HG03432 (cell line): ENCODE results near the gene UNKL.
"Not testable (repeated sequence)": the region's sequence is repeated elsewhere in the genome, so short reads cannot be mapped to it uniquely, and the experiment has no call there.

ENCODE experiments used
- ATAC-seq: cut with Tn5 transposase; IDR thresholded peaks from one replicate; pipeline ENCODE4 v1.9.1; 2021; ENCODE audit warnings: mild to moderate bottlenecking, moderate library complexity; ENCODE audit not compliant: unreplicated experiment

The UNKL gene

DNA sequence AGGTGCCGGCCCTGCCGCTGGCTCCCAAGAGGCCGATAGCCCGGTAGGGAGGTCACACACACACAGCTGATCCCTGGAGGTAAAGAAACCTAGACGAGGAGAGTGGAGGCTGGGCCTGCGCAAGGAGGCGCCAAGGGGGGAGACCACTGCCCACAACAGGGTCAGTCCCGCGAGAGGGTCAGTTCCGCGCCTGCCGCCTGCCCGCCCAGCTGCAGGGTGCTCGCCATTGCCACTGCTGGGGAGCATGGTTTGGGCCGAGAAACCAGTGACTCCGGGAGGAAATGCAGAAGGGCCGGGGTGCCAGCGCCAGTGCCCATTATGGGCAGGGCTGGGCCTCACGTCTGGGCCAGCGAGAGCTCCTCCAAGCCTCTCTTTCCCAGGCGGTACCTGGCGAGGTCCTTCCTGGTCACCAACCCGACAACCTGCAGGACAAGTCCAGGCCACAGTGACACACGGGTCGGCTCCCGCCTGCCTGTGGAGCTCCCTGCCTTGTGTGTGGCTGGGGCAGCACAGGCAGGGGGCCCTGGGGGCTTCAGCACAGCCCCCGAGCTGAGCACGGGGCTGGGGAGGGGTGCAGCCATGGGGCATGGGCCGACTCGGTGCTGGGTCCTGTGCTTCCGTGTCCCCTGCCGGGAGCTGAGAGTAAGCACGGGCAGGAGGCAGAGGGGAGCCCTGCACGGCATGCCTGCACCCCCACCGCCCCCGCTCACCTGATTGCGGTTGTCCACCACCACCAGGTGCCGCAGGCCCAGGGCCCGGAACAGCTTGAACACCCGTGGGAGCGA lies 32.0 kb upstream of the UNKL start:
- ATAC-seq, result no peak

DNA sequence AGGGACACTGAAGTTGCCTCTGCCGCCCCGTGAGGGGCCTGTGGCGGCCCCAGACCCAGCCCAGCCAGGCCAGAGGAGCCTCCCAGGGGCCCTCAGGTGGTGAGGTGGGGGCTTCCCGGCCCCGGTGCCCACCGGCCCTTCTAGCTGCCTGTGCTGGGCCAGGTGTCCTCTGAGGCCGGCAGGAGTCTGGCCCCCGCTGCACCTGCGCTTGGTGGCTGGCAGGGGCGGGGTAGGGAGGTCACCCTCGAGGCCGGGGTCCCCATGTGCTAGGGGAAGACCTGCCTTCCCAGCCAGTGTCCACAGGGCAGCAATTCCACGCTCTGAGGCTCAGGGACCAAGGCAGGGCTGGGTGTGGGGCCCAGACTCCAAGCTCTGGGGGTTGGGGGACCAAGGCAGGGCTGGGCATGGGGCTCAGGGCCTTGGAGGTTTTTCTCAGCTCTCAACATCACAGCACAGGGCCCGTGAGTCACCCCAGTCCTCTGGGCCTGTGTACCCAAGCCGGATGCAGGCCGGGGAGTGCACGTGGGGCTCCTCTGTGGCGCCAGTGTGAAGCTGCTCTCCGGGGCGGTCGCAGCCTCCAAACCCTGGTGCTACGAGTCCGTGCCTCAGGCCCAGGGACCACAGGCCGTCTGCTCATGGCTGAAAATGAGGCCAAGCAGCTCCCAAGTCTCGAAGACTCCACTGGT lies 31.2 kb upstream of the UNKL start:
- ATAC-seq, result no peak

DNA sequence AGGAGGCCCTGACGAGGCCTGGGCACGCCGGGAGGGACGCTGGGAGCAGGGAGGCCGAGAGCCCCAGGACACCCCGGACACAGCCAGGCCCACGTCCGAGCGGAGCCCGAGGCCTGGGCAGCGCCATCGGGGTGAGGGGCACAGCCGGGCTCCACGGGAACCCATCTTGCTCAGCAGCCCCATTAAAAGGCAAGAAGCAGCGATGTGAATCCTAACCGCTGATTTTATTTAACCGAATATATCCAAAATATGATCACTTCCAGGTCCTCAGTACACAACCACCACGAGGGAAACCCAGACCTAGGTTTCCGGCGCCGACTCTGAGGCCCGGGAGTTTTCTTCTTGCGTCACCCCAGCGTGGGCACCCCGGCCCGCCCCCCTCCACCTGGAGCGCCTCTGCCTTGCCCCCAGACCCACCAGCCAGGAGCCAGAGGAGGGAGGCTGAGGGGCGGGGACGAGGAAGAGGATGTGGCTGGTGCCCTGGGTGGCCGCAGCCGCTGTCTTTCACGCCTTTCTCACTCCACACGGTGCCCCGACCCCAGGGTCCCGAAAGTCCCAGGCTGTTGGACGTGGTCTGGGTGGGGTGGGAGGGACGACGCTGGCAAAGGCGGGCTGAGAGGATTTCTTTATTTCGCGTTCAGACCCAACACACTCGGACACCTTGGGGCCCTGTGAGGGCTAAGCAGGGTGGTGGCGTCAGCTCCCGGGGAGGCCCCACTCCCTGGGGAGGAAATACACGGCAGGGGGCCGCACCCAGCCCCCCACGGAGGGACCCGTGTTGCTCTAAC lies 30.4 kb upstream of the UNKL start:
- no peak for ATAC-seq

DNA sequence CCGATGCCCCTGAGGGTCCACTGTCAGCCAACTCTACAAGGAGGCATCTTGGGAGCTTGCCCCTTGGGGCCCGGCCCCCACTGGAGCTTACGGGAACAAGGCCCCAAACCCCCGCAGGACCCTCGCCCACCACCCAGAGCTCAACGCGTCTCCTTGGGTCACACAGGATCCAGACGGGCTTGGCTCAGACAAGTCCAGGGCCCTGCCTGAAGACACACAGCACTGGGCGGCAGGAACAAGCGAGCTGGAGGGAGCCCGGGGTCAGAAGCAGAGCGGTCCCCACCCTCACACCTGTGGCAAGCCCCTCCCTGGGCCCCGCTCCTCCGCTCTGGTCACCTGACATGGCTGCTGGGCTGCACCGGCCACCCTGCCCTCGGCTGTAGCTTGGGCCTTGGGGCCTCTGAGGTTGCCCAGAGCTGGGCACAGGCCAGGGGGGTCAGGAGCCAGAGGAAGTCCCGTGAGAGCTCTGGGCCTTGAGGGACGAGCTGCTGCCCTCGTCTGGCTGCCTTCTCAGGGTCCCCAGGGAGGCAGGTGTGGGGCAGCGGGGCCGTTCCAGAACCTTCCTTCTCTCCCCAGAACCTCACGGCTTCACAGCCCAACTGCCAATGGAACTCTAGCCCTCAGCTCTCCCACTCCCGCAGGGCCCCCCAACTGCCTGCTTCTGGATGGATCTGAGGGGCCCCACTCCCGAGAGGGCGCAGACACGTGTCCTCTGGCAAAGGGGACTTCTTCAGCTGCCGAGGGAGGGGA lies 29.7 kb upstream of the UNKL start, which contains the start of gene CCDC154:
TSS of gene CCDC154 (minus strand) at position 577 of the 750 bp plus-strand sequence. CDS start at position 343, 234 bp downstream.
- ATAC-seq, result no peak

DNA sequence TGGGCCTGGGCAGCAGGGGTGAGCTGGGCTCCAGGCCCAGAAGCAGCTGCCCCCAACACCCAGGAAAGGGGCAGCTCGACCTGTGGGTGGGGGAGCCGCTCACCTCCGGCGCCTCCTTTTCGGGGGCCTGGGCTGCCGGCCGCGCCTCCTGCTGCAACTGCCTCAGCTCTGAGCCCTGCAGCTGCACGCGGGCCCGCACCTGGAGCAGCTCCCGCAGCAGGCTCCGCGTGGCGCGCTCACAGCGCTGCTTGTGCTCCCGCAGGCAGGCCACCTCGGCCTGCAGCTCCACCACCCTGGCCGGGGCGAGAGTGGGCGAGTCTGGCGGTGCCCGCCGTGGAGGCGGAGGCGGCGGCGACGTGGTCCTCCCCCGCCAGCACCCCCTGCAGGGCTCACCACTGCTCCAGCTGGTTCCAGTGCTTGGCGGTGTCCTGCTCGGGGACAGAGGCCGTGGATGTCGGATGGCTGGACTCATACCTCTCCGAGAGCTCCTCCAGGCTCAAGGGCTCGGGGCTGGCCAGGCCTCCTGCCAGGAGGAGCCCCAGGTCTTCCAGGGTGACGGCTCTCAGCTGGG lies 29.0 kb upstream of the UNKL start:
- no peak for ATAC-seq

DNA sequence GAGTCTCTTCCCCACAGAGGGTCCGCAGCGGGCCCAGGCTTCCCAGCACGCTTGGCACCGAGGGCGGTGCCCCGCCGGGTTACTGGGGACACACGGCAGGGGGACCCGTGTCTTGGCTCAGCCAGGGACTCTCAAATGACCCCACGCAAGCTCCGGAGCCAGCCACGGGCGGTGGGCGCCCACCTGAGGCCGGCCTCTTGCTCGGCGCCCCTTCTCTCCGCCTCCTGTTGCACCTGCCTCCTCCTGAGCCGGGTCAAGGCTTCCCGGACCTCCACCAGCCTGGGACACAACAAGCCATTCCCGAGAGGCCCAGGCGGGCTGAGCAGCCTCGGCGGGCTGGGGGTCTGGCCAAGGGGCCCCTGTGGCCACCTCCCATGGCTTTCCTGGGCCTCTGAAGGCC lies 28.2 kb upstream of the UNKL start:
- no peak for ATAC-seq

DNA sequence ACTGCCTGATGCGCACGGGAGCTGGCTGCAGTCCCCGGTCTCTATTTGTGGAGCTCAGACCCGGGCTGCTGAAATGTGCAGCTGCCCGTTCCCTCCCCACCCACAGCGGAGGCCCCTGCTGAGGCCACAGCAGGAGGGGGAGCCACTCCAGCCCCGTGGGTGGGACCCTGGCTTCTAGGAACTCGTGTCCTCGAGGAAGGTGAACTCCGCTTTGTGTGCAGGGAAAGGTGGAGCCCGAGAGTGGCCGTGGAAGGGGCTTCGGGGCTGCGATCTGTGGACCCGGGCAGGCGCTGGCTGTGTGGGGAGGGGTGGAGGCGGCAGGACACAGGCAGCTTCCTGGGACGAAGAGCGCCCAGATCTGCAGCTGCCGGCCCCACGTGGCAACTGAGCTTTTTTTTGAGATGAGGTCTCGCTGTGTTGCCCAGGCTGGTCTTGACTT lies 26.9 kb upstream of the UNKL start:
- no peak for ATAC-seq

DNA sequence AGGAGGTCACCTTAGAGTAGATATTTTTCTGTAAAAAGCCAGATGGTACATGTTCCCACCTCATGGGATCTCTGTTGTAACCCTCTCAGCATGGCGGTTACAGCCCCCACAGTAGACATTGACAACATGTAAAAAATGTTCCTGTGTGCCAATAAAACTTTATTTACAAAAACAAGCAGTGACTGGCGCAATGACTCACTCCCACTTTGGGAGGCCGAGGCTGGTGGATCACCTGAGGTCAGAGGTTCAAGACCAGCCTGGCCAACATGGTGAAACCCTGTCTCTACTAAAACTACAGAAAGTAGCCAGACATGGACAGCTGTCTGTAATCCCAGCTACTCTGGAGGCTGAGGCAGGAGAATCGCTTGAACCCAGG lies 25.2 kb upstream of the UNKL start:
- not testable (repeated sequence) for ATAC-seq

DNA sequence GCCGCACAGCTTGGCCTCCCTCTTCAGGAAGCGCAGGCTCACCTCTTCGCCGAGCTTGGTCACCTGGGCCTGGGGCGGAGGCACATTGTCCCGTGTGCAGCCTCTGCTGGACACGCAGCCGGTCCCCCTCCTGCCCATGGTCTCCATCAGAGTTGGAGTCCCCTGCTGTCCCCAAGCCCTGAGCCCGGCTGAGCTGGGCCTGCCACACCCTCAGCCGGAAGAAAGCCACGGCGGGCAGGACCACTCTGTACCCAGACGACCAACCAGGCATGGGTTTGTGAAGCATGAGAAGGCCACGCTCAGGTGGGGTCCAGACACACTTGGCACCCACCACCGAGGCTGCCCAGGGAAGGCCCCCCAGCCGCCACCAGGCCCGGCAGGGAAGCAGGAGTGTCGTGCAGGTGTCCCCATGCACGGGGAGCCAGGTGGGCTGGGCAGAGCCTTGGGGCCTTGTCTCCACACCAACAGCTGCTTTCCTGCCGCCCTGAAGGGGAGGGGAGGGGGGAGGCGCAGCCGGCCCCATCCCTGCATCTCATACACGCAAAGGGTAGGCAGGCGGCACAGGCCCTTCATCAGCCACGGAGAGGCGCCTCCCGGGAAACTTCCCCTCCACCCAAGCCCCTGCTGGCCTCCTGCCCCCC lies 24.7 kb upstream of the UNKL start:
- ATAC-seq, result no peak

DNA sequence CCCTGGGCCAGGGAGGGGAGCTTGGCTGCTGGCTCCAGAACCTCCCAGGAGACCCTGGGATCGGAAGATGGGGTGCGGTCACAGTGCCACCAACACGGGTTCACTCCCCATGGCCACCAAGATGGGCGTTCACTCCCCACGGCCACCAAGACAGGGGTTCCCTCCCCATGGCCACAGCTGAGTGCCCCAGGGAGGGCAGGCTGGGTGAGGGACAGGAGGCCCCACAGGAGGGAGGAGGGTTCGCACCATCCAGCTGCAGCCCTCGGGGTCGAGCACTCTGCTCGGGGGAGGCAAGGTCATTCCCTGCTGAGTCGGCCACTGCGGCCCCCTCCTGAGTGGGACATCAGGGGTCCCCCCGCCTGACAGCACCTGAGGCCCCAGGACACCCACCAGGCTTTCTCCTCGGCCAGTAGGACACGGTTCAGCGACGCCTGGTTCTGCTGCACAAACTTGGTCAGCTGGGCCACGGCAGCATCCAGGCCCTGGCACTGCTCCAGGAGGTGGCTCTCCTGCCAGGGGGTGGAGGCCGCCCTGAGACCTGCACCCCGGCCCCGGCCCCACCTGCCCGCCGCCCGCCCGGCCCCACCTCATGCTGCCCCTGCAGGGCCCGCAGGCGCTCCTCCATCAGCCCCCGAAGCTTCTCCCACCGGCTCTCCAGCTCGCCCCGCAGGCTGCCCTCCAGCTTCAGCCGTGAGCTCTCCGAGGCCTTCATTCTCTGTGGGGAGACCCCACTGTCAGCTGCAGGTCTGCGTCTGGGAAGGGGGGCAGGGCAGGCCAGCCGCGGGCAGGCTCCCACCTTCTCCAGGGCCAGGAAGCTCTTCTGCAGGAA lies 23.9 kb upstream of the UNKL start:
- no peak for ATAC-seq

DNA sequence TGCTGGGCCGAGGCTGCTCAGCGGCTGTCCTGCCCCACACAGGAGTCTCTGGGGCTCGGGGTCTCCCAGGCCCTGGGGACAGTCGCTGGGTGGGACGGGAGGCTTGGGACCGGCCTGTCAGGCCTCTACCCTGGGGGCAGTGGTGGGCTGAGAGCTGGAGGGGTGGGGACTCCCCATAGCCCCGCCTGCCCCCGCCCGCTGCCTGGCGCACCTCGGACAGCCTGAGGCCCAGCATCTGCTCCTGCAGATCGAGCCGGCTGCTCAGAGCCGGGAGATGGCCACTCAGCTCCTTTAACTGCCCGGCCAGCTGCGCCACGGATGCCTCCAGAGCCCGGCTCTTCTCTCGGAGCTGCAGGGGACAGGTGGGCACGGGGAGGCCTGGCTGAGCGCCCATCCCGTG lies 23.1 kb upstream of the UNKL start:
- ATAC-seq, result no peak

DNA sequence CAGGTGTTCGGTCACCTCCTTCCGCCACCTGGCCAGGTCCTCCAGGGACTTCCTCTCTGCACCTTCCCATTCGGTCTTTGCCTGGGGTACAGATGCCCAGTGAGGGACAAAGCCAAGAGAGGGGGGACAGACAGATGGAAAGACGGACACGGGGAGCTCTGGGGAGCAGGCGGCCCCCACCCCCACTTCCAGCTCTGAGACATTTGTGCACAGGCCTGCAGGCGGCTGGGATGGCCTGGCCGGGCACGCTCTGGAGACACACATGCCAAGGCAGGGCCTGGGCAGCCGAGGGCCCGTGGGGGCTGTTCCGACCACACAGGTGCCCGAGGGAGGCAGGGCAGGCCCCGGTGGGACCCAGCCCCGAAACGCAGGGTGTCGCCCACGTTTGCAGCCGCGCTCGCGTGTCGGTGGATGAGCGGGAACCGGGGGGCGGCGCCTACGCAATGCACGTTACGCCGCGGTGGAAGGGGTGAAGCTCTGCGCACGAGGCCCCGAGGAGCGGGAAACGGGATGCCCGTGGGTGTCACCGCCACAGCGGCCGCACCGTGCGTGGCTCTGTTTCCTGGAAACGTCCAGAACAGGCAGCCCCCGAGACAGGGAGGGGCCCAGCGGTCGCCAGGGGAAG lies 22.3 kb upstream of the UNKL start:
- no peak for ATAC-seq

DNA sequence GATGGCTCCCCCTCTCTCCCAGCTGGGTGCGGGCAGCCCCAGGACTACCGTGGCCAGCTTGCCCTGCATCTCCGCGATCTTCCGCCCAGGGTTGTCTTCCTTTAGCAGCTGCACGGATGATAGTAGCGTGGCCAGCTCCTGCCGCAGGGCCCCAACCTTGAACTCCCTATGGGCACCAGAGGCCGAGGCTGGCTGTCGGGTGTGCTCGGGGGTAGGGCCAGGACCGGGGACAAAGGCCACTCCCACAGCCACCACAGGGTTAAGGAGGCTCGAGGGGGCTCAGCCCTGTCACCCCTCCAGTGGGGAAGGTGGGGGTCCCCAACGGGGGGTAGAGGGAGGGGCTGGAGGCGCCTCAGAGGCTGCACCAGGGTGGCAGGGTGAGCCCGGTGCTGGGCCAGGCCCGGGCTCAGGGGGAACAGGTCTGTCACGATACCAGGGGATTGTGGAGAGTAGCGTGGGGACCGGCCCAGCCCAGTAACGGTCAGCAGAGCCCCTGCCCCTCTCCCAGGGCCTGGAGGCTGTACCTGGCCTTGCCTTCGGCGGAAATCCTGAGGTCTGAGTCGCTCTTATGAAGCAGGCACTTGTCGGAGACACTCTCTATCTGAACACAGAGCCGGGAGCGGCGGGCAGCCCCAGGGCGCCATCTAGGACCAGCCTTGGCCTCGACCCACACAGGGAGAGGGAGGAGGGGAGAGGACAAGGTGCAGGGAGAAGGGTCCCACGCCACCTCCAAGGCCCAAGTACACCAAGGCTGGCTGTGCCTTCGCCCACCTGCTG lies 21.6 kb upstream of the UNKL start:
- no peak for ATAC-seq

DNA sequence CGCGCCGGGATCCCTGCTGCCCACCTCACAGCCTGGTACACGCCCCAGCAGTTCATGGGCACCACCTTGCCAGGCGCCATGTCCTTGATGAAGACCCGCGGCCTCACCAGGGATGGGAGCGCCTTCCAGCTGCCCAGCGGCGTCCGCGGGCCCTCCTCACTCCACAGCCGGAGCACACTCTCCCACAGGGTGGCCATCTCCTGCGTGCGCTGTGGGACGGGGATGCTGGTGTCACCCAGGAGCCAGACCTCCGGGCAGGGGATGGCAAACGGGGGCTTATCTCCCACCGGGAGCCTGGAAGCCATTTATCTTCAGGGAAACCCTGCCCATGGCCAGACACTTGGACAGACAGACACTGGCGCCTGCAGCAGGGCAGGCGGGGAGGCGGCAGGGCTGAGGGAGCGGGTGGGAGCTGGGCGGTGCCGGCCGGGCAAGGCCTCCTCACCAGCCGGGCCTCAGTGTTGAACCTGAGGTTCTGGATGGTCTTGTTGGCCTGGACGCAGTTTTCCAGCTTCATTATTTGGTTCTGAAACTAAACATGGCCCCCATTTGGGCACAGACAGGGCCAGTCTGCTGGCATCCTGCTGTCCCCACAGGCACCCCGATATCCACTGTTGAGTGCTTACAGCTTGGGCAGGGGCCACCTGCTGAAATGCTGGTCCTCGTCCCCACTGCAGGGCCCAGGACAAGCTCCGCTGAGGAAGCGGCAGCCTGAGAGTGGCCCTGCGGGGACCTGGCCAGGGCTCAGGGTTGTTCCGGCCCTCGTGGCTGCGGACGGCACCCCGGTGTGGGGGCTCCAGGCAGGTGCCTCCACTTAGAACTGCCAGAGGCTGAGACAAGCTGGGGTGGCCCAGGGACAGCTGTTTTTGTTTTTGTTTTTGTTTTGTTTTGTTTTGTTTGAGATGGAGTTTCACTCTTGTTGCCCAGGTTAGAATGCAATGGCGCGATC lies 20.4 kb upstream of the UNKL start:
- no peak for ATAC-seq

DNA sequence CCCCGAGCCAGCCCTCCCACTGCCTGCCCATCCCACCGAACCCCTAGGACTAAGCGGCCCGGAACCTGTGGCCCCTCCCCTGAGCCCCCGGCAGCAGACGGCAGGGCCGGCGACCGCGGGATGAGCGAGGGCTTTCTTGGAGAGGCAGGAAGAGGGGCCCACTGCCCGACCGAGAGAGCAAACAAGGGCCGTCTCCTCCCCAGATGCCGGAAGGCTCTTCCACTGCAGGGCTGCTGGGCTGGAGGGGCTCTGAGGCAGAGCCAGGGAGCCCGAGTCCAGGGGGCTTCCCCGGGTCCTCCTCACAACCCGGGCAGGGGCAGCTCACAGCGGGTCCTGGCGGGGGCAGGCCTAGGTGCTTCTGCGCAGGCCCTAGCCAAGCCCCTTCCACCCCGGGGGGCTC lies 19.3 kb upstream of the UNKL start:
- no peak for ATAC-seq

DNA sequence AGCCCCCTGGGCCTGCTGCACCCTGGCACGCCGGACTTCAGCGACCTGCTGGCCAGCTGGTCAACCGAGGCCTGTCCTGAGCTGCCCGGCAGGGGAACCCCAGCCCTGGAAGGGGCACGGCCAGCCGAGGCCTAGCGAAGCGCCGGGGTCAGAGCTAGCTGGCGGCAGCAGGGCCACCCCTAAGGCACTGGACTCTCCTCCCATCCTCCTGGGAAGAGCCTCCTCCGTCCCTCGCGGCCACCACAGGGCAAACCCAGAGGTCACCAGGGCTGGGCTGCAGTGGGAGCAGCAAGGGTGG lies 18.7 kb upstream of the UNKL start:
- ATAC-seq, result no peak
